HG02678 (cell line): ENCODE measurements around the gene MAGI1.
"Not testable (repeated sequence)": the region's sequence is repeated elsewhere in the genome, so short reads cannot be mapped to it uniquely, and the experiment has no call there.

ENCODE experiments used
- ATAC-seq: cut with Tn5 transposase; IDR thresholded peaks from one replicate; pipeline ENCODE4 v1.9.1; 2021; ENCODE audit warnings: mild to moderate bottlenecking, moderate library complexity; ENCODE audit not compliant: unreplicated experiment

Gene MAGI1

DNA sequence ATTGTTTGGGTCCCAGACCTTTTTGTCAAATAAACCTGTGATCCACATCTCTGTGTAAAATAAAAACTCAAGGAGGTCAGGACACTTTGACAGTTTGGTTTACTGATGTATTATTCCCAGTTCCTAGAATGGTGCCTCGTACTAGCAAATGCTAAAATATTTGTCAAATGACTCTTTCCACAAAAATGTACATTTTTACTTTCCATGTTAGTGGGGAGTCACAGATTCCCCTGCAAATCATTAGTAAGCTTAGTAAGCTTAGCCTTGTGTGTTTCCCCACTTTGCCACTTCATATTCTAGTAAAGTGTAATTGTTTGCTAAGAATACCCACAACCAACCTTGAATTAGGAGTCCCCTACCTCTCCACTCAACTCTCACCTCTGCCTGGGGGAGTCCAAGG, 2.4 kb upstream of the MAGI1 start:
- no peak for ATAC-seq

DNA sequence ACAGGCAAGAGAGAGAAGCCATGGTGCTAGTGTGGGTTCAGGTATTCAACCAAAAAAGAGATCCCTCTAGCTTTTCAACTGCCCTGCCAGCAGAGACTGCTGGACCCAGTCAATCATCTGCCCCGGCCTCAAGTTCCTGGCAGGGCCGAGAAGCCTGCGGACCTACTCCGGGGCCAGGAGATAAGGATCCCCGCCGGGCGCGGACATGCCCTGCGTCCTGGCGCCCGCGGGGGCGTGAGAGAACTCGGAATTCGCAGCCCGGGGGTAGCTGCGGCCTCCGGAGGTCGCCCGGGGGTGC, 821 bp upstream of the MAGI1 start:
- ATAC-seq = no peak

DNA sequence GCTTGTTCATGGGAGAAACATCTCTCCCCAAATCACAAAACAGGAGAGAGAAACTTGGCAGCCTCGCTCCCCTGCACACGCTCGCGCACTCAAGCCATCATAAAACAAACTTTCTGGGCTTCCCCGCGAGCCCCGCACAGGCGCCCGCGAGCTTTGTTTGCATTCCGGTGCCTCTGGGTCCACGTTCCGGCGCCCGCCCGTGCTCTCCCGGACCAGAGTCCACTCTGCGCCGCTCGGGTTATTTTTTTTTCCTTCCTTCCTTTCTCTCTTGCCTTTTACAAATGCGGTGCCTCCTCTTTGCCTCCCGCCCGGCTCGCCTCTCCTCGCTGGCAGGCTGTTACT, 363 bp downstream of the MAGI1 start:
- ATAC-seq = peak; percentile 23

- ATAC-seq = no peak
Measured at GRCh38 chr3:66037986-66038369, 740 bp downstream of the MAGI1 start.

- no peak for ATAC-seq
Measured at GRCh38 chr3:66037330-66037985, 1.3 kb downstream of the MAGI1 start.

DNA sequence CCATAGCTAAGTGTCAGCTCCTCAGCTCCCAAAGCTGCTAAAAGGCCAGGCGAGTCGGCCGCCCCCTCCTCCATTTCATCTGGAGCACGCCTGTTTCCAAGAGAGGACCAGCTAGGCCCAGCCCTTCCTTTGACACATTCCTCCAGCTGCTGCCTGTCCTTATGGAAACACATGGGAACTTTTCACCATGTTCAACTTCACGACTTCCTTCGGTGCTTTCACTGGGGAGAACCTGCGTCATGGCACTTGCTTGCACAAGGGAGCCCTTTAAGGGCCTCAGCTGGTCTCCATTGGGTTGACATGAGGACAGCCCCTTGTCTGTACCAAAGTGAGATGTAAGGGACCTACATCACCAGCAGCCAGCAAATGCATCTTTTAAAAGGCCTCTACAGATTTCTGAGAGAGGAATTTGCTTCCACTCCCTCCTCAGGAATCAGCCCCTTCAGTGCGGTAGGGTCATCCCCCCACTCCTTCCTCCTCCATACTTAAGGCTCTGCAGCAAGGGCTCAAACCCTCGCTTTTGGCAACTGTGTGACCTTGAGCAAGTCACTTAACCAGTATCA, 2.1 kb downstream of the MAGI1 start:
- ATAC-seq = no peak

DNA sequence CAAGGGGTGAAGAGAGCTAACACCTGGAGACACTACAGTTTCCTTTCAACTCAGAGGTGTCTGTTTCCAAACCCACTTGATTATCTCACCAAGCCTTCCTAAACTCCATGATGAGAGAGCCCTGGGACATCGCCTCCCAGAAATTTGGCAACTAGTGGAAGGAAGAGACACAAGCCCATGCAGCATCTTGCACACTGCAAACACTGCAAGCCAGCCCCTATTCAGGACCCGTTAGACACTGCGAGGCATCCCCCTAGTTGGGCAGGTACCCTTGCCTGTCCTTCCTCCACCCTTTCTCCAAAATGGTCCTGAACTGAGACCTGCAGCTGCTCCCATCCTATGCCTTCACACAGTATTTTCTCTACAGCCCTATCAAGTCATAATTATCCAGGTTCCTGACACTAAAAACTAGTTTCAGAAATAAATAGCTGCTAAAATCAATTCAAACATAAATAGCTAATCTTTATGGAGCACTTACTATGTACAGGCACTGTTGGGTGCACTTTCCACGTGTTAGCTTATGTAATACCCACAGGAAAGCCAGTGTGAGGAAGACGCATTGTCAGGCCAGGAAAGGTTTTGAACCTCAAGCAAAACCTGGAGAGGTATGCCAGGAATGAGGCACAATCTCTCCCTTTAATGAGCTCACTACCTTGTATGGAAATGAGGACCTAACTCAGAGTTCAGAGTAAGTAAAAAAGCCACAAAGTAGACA, 2.8 kb downstream of the MAGI1 start:
- ATAC-seq = no peak

DNA sequence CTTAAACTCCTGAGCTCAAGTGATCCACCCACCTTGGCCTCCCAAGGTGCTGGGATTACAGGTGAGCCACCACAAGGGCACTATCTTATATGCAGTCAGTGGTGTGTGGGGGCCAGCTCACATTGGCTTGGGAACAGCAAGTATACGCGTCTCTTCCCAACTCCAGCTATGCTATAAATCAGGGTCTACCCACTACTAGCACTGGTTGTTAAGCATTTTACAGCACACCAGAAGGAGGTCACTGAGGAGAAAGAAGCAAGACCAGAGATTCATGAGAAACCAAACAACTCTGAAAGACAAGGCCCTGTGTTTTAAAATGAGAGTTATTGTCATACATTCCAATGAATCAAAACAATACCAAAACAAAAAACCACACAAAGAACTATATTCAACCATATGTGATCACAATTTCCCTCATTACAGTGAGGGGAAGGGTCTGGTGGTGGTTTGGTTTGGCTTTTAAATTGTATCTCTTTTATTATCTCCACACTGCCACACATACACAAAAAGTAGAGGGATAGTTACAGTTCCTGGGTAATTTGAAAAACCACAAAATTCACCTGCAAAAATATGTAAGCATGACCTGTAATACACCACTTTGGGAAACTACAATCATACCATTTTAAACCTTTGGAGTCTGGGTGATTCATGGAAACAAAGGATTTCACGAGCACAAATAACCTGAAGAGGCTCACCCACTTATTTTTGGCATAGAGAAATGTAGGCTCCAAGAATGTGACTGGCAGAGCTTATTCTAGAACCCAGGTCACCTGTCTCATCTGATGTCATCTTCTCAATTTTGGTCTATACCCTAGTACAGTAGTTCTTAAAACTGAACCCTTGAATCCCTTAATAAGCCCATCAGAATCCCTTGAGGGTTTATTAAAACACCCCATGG, 5.2 kb downstream of the MAGI1 start:
- no peak for ATAC-seq

DNA sequence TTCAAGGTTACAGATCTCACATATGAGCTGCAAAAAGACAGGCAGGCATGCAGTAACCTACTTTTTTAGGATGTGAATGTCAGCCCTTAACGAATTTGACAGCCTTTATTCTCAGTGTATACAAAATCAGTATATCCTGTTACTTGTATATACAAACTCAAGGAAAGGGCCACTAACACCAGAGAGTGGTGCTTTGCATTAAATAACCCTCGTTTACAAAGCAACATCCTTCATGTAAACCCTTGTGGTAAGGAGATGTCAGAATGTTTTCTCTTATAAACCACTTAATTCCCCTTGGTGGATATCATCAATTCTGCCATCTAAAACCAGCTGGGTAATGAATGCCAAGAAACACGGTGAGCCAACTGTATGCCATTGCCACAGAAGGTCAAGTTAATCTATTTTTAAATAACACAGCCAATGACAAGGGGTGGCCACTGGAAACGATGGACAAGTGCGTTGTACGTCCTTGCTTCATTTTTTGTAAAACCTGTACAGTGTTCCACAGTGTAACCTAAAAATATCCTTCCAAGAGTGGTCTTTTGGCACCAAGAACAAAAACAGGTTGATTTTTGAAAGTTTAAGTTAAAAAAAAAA, 7.5 kb downstream of the MAGI1 start:
- no peak for ATAC-seq

DNA sequence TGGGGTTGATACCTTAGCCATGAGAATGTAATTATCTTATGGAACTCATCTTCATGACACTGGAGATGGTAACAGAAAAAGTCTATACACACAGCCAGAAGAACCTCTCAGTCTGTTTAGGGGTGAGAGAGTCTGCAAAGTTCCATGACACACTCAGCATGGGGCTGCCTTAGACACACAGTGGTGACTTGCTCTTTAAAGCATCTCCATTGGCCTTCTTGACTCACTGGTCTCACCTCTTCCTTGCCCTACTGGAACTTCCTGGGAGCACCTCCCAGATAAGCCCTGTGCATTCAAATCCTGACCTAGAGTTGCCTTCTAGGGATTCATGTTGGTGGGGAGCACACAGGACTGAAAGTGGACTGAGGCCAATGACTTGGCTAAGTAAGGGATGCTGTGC, 9.3 kb downstream of the MAGI1 start:
- no peak for ATAC-seq

DNA sequence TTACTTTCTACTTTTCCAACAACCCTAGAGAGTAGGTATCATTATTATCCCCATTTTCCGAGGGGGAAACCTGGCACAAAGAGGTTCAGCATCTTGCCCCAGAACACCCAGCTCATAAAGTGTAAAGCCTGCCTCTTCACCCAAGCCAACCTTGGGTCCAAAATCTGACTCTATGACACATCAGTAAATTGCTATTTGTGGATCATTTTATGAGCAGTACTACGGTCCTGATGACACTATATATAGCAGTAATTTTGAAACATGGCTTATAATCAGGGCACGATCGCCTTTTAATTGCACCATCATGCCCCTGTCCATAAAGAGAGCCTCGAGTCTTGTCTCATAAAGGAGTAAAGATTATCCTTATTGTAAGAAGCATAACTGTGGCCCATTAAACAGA, 9.7 kb downstream of the MAGI1 start:
- ATAC-seq = no peak

DNA sequence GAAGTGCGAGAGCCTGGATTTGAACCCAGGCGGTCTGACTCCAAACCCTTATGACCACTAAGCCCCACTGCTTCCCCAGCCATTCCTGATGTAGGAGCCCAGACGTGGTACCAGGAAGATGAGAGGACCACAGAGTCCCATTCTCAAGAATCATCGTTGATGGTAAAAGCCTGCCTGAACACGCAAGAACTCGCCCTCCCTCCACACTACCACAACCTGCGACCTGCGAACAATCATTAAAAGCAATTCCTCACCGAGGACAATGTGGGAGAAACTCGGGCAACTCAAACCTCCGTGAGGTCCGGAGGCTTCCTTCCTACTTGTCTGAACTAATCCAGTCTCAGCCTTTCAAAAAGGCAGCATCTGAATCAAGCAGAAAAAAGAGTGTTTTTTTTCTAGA, 10.3 kb downstream of the MAGI1 start:
- no peak for ATAC-seq

GRCh38 chr3:66027099-66027498, 11.6 kb downstream of the MAGI1 start:
- not testable (repeated sequence) for ATAC-seq

DNA sequence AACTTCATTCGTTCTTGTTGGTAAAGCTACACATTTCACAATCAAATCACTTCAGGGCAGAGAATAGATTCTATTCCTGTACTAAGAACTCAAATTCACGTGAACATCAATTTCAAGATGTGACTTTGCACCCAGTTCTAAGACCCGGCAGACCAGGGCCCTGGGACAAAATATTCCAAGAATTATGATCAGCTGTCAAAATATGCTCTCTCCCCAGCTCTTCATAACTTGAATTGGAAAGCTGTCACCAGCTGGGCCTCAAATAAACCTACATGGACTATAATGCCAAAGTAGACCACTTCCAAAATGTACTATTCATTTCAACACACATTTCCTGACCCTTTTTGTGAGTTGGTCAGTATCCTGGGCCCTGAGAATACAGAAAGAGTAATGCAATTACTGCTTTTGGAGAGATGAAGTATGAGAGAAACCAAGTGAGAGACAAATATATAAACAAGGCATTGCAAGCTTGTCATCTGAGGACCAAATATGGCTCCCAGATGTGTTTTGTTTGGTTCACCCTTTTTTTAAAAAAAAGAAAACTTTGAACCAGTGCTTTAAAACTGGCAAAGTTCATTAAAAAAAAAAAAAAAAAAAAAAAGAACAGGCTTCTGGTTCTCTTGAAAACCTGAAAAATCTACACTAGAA, 14.9 kb downstream of the MAGI1 start:
- no peak for ATAC-seq

- no peak for ATAC-seq
Measured at GRCh38 chr3:66023229-66023628, 15.5 kb downstream of the MAGI1 start.

- no peak for ATAC-seq
Measured at GRCh38 chr3:66021731-66022131, 17.0 kb downstream of the MAGI1 start.

GRCh38 chr3:66019896-66020295, 18.8 kb downstream of the MAGI1 start:
- no peak for ATAC-seq

GRCh38 chr3:66018057-66019033, 20.4 kb downstream of the MAGI1 start:
- ATAC-seq = no peak

GRCh38 chr3:66017591-66017990, 21.1 kb downstream of the MAGI1 start:
- no peak for ATAC-seq

- no peak for ATAC-seq
Measured at GRCh38 chr3:66017084-66017483, 21.6 kb downstream of the MAGI1 start.
